ENCODE data around the gene PCDHGA2.

Gene PCDHGA2

DNA sequence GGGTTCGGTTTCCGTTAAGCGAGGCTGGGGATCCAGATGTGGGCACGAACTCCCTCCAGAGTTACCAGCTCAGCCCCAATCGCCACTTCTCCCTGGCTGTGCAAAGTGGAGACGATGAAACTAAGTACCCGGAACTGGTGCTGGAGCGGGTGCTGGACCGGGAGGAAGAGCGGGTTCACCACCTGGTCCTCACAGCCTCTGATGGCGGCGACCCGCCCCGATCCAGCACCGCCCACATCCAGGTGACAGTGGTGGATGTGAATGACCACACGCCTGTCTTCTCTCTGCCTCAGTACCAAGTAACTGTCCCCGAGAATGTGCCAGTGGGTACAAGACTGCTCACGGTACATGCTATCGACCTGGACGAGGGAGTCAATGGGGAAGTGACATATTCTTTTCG lies 44.8 kb downstream of the PCDHGA2 start:
- no peak for DNase-seq

DNA sequence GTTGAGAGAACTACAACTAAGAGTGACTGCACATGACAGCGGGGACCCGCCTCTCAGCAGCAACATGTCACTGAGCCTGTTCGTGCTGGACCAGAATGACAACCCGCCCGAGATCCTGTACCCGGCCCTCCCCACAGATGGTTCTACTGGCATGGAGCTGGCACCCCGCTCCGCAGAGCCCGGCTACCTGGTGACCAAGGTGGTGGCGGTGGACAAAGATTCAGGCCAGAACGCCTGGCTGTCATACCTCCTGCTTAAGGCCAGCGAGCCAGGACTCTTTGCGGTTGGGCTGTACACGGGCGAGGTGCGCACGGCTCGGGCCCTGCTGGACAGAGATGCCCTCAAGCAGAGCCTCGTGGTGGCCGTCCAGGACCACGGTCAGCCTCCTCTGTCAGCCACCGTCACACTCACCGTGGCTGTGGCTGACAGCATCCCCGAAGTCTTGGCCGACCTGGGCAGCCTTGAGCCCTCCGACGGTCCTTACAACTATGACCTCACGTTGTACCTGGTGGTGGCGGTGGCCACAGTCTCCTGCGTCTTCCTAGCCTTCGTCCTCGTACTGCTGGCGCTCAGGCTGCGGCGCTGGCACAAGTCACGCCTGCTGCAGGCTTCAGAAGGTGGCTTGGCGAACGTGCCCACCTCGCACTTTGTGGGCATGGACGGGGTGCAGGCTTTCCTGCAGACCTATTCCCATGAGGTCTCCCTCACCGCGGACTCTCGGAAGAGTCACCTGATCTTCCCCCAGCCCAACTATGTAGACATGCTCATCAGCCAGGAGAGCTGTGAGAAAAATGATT lies 46.1 kb downstream of the PCDHGA2 start:
- no peak for DNase-seq

DNA sequence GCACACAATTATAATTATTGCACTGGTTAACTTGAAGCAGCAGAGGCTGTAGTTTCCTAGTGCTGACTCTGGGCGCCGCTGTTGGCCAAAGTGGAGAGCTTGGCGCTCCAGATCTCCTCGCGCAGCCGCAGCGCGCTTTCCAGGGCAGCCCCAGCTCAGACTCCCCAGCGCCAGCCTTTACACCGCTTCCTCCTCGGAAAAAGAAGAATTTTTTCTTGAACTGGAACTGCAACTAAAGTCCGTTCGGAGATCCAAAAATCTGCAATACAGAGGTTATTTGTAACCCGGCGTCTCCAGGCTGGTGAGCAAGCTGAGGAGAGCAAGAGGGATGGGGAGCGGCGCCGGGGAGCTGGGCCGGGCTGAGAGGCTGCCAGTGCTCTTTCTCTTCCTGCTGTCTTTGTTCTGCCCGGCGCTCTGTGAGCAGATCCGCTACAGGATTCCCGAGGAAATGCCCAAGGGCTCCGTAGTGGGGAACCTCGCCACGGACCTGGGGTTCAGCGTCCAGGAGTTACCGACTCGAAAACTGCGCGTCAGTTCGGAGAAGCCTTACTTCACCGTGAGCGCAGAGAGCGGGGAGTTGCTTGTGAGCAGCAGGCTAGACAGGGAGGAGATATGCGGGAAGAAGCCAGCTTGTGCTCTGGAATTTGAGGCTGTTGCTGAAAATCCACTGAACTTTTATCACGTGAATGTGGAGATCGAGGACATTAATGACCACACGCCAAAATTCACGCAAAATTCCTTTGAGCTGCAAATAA lies 49.2 kb downstream of the PCDHGA2 start, which contains the start of gene PCDHGB4:
TSS of gene PCDHGB4 (plus strand) at position 142 of the 755 bp plus-strand sequence. CDS start at position 329, 187 bp downstream.
- peak; percentile 26 for DNase-seq

DNA sequence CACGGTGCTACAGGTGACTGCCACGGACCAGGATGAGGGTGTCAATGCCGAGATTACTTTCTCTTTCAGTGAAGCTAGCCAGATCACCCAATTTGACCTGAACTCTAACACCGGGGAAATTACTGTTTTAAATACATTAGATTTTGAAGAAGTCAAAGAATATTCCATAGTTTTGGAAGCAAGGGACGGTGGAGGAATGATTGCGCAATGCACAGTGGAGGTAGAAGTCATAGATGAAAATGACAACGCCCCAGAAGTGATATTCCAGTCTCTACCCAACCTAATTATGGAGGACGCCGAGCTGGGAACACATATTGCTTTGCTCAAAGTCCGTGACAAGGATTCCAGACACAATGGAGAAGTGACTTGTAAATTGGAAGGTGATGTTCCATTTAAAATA lies 50.1 kb downstream of the PCDHGA2 start:
- DNase-seq, result no peak

DNA sequence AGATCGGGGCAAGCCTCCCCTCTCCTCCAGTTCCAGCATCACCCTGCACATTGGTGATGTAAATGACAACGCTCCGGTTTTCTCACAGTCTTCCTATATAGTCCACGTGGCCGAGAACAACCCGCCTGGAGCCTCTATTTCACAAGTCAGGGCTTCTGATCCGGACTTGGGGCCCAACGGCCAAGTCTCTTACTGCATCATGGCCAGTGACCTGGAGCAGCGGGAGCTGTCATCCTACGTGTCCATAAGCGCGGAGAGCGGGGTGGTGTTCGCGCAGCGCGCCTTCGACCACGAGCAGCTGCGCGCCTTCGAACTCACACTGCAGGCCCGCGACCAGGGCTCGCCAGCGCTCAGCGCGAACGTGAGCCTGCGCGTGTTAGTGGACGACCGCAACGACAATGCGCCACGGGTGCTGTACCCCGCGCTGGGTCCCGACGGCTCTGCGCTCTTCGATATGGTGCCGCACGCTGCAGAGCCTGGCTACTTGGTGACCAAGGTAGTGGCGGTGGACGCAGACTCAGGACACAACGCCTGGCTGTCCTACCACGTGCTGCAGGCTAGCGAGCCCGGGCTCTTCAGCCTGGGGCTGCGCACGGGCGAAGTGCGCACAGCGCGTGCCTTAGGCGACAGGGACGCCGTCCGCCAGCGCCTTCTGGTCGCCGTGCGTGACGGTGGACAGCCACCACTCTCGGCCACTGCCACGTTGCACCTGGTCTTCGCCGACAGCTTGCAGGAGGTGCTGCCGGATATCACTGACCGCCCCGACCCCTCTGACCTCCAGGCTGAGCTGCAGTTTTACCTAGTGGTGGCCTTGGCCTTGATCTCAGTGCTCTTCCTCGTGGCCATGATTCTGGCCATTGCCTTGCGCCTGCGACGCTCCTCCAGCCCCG lies 50.8 kb downstream of the PCDHGA2 start:
- no peak for DNase-seq

DNA sequence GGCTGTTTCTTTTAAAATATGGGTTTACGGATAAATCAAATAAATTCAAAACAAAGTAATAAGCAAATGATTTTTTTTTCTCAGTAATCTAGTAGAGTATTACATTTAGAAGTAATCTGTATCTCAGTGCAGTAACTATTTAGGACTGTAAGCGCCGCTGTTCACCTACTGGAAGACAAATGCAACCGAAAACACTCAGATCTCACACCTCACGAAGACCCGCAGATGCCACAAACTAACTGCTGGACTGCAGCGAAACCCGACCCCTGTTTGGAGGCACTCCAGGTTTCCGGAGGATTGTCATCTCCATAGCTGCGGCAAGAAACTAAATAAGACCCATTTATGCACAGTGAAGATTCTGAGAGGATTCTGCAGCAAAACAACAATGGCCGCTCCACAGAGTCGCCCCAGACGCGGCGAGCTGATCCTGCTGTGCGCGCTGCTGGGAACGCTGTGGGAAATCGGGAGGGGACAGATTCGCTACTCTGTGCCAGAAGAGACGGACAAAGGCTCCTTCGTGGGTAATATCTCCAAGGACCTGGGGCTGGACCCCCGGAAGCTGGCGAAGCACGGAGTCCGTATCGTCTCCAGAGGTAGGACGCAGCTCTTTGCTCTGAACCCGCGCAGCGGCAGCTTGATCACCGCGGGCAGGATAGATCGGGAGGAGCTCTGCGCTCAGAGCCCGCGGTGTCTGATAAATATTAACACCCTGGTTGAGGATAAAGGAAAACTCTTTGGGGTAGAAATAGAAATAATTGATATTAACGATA lies 54.1 kb downstream of the PCDHGA2 start, which contains the start of gene PCDHGA8:
TSS of gene PCDHGA8 (plus strand) at position 205 of the 770 bp plus-strand sequence. CDS start at position 386, 181 bp downstream.
- no peak for DNase-seq
